ENCODE measurements around the gene NUS1.
"Not testable (repeated sequence)": the region's sequence is repeated elsewhere in the genome, so short reads cannot be mapped to it uniquely, and the experiment has no call there.

NUS1 gene

DNA sequence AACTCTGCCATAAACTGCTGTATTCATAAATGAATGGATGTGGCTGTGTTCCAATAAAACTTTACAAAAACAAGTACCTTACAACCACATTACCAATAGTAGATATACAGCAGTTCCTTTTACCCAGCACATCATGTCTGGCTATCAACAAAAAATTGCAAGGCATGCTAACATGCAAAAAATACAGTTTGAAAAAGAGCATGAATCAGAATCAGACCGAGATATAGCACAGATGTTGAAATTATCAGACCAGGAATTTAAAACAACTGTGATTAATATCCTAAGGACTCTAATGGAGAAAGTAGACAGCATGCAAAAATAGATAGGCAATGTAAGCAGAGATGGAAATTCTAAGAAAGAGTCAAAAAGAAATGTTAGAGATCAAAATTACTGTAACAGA is 8.4 kb upstream of the NUS1 start:
- H3K27ac ChIP-seq (ENCODE audit: low read depth, low read length), result no peak overlapping the region
- no peaks in the 10 kb centered on the region for H3K27me3 ChIP-seq (ENCODE audit: control insufficient read depth, low read length)
- H3K36me3 ChIP-seq (ENCODE audit: control insufficient read depth, low read length), result no peaks in the 10 kb centered on the region; the same call in 1 of the 2 replicates
- H3K4me3 ChIP-seq (ENCODE audit: low read length), result no peak overlapping the region
- H4K20me1 ChIP-seq (ENCODE audit: control insufficient read depth, insufficient read depth, low read depth, low read length), result no peaks in the 10 kb centered on the region
- H3F3A ChIP-seq (ENCODE audit: control insufficient read depth, insufficient read depth), result no peaks in the 10 kb centered on the region
- no peaks in the 10 kb centered on the region for H3K79me2 ChIP-seq (ENCODE audit: control insufficient read depth, low read length)
- H3K9me3 ChIP-seq (ENCODE audit: control insufficient read depth, insufficient read depth, low read length), result peaks cover 11% of the 10 kb centered on the region; the same call in 1 of the 2 replicates
- H3K4me1 ChIP-seq (ENCODE audit: control insufficient read depth, low read length), result no peaks in the 10 kb centered on the region
- H3K9me2 ChIP-seq (replicated peaks; ENCODE audit: control insufficient read depth, low read length), result no peaks in the 10 kb centered on the region
- no peak overlapping the region for H3K4me2 ChIP-seq (ENCODE audit: low read length)
- TF ChIP-seq, protein P1, sequence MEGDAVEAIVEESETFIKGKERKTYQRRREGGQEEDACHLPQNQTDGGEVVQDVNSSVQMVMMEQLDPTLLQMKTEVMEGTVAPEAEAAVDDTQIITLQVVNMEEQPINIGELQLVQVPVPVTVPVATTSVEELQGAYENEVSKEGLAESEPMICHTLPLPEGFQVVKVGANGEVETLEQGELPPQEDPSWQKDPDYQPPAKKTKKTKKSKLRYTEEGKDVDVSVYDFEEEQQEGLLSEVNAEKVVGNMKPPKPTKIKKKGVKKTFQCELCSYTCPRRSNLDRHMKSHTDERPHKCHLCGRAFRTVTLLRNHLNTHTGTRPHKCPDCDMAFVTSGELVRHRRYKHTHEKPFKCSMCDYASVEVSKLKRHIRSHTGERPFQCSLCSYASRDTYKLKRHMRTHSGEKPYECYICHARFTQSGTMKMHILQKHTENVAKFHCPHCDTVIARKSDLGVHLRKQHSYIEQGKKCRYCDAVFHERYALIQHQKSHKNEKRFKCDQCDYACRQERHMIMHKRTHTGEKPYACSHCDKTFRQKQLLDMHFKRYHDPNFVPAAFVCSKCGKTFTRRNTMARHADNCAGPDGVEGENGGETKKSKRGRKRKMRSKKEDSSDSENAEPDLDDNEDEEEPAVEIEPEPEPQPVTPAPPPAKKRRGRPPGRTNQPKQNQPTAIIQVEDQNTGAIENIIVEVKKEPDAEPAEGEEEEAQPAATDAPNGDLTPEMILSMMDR (IDR thresholded peaks at IDR 0.05; ENCODE audit: low read depth, low read length, poor library complexity, severe bottlenecking), result no peak
- no peak for TF ChIP-seq EZH2phosphoT487 (IDR thresholded peaks at IDR 0.05; ENCODE audit: borderline replicate concordance, low read length)

GRCh38 chr6:117668736-117669135 is 6.5 kb upstream of the NUS1 start:
- Histone ChIP-seq H3K27me3 (ENCODE audit: control insufficient read depth, low read length) (no peaks in the 10 kb centered on the region), H3K4me2 (ENCODE audit: low read length) (no peak overlapping the region), H4K20me1 (ENCODE audit: control insufficient read depth, insufficient read depth, low read depth, low read length) (no peaks in the 10 kb centered on the region), H3K4me3 (ENCODE audit: low read length) (no peak overlapping the region), H3K79me2 (ENCODE audit: control insufficient read depth, low read length) (peaks cover 1% of the 10 kb centered on the region; the same call in 1 of the 2 replicates), H3K36me3 (ENCODE audit: control insufficient read depth, low read length) (no peaks in the 10 kb centered on the region; the same call in 1 of the 2 replicates), H3K27ac (ENCODE audit: low read depth, low read length) (no peak overlapping the region), H3K4me1 (ENCODE audit: control insufficient read depth, low read length) (no peaks in the 10 kb centered on the region), H3K9me3 (ENCODE audit: control insufficient read depth, insufficient read depth, low read length) (peaks cover 11% of the 10 kb centered on the region; the same call in 1 of the 2 replicates), H3F3A (ENCODE audit: control insufficient read depth, insufficient read depth) (no peaks in the 10 kb centered on the region), H3K9me2 (replicated peaks; ENCODE audit: control insufficient read depth, low read length) (no peaks in the 10 kb centered on the region)
- TF ChIP-seq, protein P1 (IDR thresholded peaks at IDR 0.05; ENCODE audit: low read depth, low read length, poor library complexity, severe bottlenecking), result no peak
- no peak for TF ChIP-seq EZH2phosphoT487 (IDR thresholded peaks at IDR 0.05; ENCODE audit: borderline replicate concordance, low read length)

DNA sequence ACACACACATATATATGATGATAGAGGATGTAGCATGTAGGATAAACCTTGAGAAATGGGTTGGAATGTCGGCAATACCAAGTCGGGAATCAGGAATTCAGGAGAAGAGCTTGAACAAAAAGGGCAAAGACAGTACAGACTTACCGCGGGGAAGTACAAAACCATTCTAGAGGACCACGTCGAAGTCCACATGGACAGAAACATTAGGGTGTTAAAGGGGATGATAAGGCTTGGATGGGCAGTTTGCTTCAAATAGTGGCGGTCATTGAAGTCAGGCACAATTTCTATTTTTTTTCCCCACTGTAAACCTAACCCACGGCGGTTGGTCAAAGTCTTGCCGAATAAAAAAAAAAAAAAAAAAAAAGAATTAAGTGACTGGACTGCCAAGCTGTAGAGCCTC is 766 bp upstream of the NUS1 start:
- Histone ChIP-seq H3K9me2 (replicated peaks; ENCODE audit: control insufficient read depth, low read length) (no peaks in the 10 kb centered on the region), H3K27ac (ENCODE audit: low read depth, low read length) (no peak overlapping the region), H3K36me3 (ENCODE audit: control insufficient read depth, low read length) (peaks cover 24% of the 10 kb centered on the region), H3K27me3 (ENCODE audit: control insufficient read depth, low read length) (no peaks in the 10 kb centered on the region), H3K9me3 (ENCODE audit: control insufficient read depth, insufficient read depth, low read length) (peaks cover 17% of the 10 kb centered on the region; the same call in 1 of the 2 replicates), H3F3A (ENCODE audit: control insufficient read depth, insufficient read depth) (0 out of 2 replicates have a peak, but pooled peaks cover 2% of the 10 kb centered on the region), H3K4me3 (ENCODE audit: low read length) (peak overlapping the region; percentile 77), H3K4me1 (ENCODE audit: control insufficient read depth, low read length) (peaks cover 25% of the 10 kb centered on the region), H4K20me1 (ENCODE audit: control insufficient read depth, insufficient read depth, low read depth, low read length) (peaks cover 7% of the 10 kb centered on the region; the same call in 1 of the 2 replicates), H3K4me2 (ENCODE audit: low read length) (peak overlapping the region; percentile 79), H3K79me2 (ENCODE audit: control insufficient read depth, low read length) (peaks cover 53% of the 10 kb centered on the region)
- TF ChIP-seq, protein P1 (IDR thresholded peaks at IDR 0.05; ENCODE audit: low read depth, low read length, poor library complexity, severe bottlenecking), result no peak
- no peak for TF ChIP-seq EZH2phosphoT487 (IDR thresholded peaks at IDR 0.05; ENCODE audit: borderline replicate concordance, low read length)

- Histone ChIP-seq H3K4me1 (ENCODE audit: control insufficient read depth, low read length) (peaks cover 28% of the 10 kb centered on the region), H4K20me1 (ENCODE audit: control insufficient read depth, insufficient read depth, low read depth, low read length) (peaks cover 12% of the 10 kb centered on the region; the same call in 1 of the 2 replicates), H3K79me2 (ENCODE audit: control insufficient read depth, low read length) (peaks cover 66% of the 10 kb centered on the region), H3K4me2 (ENCODE audit: low read length) (peak overlapping the region; percentile 77), H3K4me3 (ENCODE audit: low read length) (peak overlapping the region; percentile 77), H3K36me3 (ENCODE audit: control insufficient read depth, low read length) (peaks cover 37% of the 10 kb centered on the region)
- not testable (repeated sequence) for H3K9me3 ChIP-seq (ENCODE audit: control insufficient read depth, insufficient read depth, low read length); H3K27ac ChIP-seq (ENCODE audit: low read depth, low read length); H3K9me2 ChIP-seq (replicated peaks; ENCODE audit: control insufficient read depth, low read length); H3K27me3 ChIP-seq (ENCODE audit: control insufficient read depth, low read length); H3F3A ChIP-seq (ENCODE audit: control insufficient read depth, insufficient read depth)
Observed at GRCh38 chr6:117675658-117676301, 511 bp downstream of the NUS1 start.

All from DOHH2 (cell line).